Thyroid gland (tissue), 4 donors: Measurements from ENCODE around the gene ARHGAP10.

Source experiments
- POLR2A ChIP-seq, 2 donors: fragments of 450-650 bp; IDR thresholded peaks; one replicate each; pipeline ENCODE4 v1.6.1; 2017; ENCODE audit warnings: antibody characterized with exemption in 2 of 2, mild to moderate bottlenecking in 2 of 2, moderate library complexity in 1 of 2
- TF ChIP-seq, protein P1 (sequence below), 6 experiments: fragments of 200-600 bp in 3 of 6; fragments of 450-650 bp in 3 of 6; sonication (generic) in 3 of 6; IDR thresholded peaks; one replicate each; pipeline ENCODE4 v1.5.1; 2016 to 2019; ENCODE audit warnings: antibody characterized with exemption in 6 of 6, mild to moderate bottlenecking in 2 of 6, inconsistent platforms in 1 of 6, moderate library complexity in 1 of 6

DNA sequence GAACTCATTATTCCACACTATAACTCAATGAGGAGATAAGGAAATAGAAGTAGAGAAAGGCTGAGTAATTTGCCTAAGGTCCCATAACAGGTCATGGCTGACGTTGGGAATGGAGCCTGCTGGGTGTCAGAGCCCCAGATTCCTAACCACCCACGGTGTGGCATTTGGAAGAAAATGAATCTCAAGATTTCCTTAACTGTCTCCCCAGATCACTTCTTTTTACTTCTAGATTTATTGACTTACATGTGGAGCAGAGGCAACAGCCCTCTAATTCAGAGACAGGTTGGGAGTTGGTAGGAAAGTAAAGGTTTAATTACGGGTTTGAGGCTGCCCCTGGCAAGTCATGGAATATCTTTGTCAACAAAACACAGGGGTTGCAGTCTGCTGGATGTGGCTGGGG lies 134.0 kb downstream of the ARHGAP10 start:
- TF ChIP-seq, protein P1, sequence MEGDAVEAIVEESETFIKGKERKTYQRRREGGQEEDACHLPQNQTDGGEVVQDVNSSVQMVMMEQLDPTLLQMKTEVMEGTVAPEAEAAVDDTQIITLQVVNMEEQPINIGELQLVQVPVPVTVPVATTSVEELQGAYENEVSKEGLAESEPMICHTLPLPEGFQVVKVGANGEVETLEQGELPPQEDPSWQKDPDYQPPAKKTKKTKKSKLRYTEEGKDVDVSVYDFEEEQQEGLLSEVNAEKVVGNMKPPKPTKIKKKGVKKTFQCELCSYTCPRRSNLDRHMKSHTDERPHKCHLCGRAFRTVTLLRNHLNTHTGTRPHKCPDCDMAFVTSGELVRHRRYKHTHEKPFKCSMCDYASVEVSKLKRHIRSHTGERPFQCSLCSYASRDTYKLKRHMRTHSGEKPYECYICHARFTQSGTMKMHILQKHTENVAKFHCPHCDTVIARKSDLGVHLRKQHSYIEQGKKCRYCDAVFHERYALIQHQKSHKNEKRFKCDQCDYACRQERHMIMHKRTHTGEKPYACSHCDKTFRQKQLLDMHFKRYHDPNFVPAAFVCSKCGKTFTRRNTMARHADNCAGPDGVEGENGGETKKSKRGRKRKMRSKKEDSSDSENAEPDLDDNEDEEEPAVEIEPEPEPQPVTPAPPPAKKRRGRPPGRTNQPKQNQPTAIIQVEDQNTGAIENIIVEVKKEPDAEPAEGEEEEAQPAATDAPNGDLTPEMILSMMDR (IDR thresholded peaks at IDR 0.05) = no peak
- TF ChIP-seq POLR2A (IDR thresholded peaks at IDR 0.05) = no peak
